ENCODE results near the gene PCBP3.

- TF ChIP-seq RAD21 (IDR thresholded peaks at IDR 0.05 in 1 of 2, conservative IDR thresholded peaks at IDR 0.05 in 1 of 2; ENCODE audit: low read depth in 2 of 2, low read length in 2 of 2) (no peak), CHD1 (IDR thresholded peaks at IDR 0.05; ENCODE audit: low read depth, low read length) (no peak), JUN (IDR thresholded peaks at IDR 0.05; ENCODE audit: low read depth, low read length) (no peak), POLR2A (IDR thresholded peaks at IDR 0.05; ENCODE audit: control extremely low read depth in 1 of 2, low read depth in 2 of 2, low read length in 2 of 2) (no peak), NANOG (IDR thresholded peaks at IDR 0.05; ENCODE audit: insufficient read depth, low read depth, low read length, poor library complexity, severe bottlenecking) (no peak), ATF3 (IDR thresholded peaks at IDR 0.05; ENCODE audit: insufficient read depth, low read depth, low read length) (no peak), EGR1 (IDR thresholded peaks at IDR 0.05; ENCODE audit: borderline replicate concordance, low read depth, low read length) (no peak), CTCF (IDR thresholded peaks at IDR 0.05; ENCODE audit: control extremely low read depth in 1 of 3, insufficient read depth in 1 of 3, low read depth in 1 of 3, low read length in 3 of 3) (no peak), EZH2 (IDR thresholded peaks at IDR 0.05; ENCODE audit: low read depth, low read length, severe bottlenecking) (no peak), POLR2AphosphoS5 (IDR thresholded peaks at IDR 0.05; ENCODE audit: low read depth, low read length) (no peak), YY1 (IDR thresholded peaks at IDR 0.05; ENCODE audit: low read depth, low read length) (no peak), CHD7 (IDR thresholded peaks at IDR 0.05; ENCODE audit: insufficient replicate concordance, low read length) (no peak), USF2 (IDR thresholded peaks at IDR 0.05; ENCODE audit: low read length) (no peak)
Measured at GRCh38 chr21:45894450-45894825, 250.9 kb downstream of the PCBP3 start.
